K562 (cell line): ENCODE measurements around the gene TRIM34. TPM values are rescaled to one million over a fixed set of nuclear protein-coding genes. Genes with fewer than 3 reads are reported as not detected.

Source experiments
- ASH1L ChIP-seq: fragments of 450-650 bp; IDR thresholded peaks from 2 replicates; pipeline ENCODE4 v1.6.1; 2018; ENCODE audit warnings: borderline replicate concordance, mild to moderate bottlenecking, low read depth; ENCODE audit not compliant: partially characterized antibody
- CBX1 ChIP-seq: sonication (generic); IDR thresholded peaks from 2 replicates; pipeline ENCODE4 v1.6.1; 2016; ENCODE audit warnings: antibody characterized with exemption, low read depth, mild to moderate bottlenecking
- CREM ChIP-seq: IDR thresholded peaks from 2 replicates; pipeline ENCODE4 v1.6.1; 2014; ENCODE audit warnings: antibody characterized with exemption, low read depth
- FOXJ3 ChIP-seq: sonication (generic); formaldehyde crosslinking; IDR thresholded peaks from 2 replicates; pipeline ENCODE4 v1.4.0; 2020; ENCODE audit warnings: mild to moderate bottlenecking, missing genetic modification reagents
- GTF3C2 ChIP-seq: IDR thresholded peaks from 3 replicates; pipeline ENCODE4 v1.6.1; 2011; ENCODE audit warnings: borderline replicate concordance, mild to moderate bottlenecking, moderate library complexity; ENCODE audit not compliant: insufficient read length; ENCODE audit errors: extremely low read depth
- HCFC1 ChIP-seq: IDR thresholded peaks from 2 replicates; pipeline ENCODE4 v1.6.1; 2012; ENCODE audit warnings: low read depth, low read length, improper control_type of control experiment
- KAT2B ChIP-seq: IDR thresholded peaks from one replicate; pipeline ENCODE4 v1.6.1; 2012; ENCODE audit warnings: low read depth, mild to moderate bottlenecking, control low read depth, inconsistent platforms, low read length, moderate library complexity
- MBD1 ChIP-seq: fragments of 250-450 bp; sonication (Bioruptor Pico); IDR thresholded peaks from 2 replicates; pipeline ENCODE4 v1.8.0; 2022; ENCODE audit warnings: inconsistent platforms
- NFRKB ChIP-seq: fragments of 450-650 bp; IDR thresholded peaks from 2 replicates; pipeline ENCODE4 v1.6.1; 2016; ENCODE audit warnings: low read depth
- PBX2 ChIP-seq, 2 experiments: IDR thresholded peaks in 1 of 2; conservative IDR thresholded peaks in 1 of 2; 2 replicates each; pipeline ENCODE4 v1.6.1; 2016; ENCODE audit warnings: low read depth in 2 of 2, mild to moderate bottlenecking in 1 of 2, missing compliant biosample characterization in 1 of 2, missing genetic modification characterization in 1 of 2, moderate library complexity in 1 of 2
- POU5F1 ChIP-seq: fragments of 150-350 bp; IDR thresholded peaks from 2 replicates; pipeline ENCODE4 v1.6.1; 2014; ENCODE audit warnings: borderline replicate concordance, low read length, low read depth, mild to moderate bottlenecking; ENCODE audit not compliant: partially characterized antibody
- RBM39 ChIP-seq: fragments of 200-400 bp; formaldehyde crosslinking; optimal IDR thresholded peaks from 2 replicates; pipeline ENCODE3; 2018; ENCODE audit warnings: low read depth, low read length
- SMARCE1 ChIP-seq: fragments of 450-650 bp; IDR thresholded peaks from 2 replicates; pipeline ENCODE4 v1.7.1; 2016; ENCODE audit warnings: mild to moderate bottlenecking
- SMC3 ChIP-seq: conservative IDR thresholded peaks from 2 replicates; pipeline ENCODE4 v1.6.1; 2011; ENCODE audit warnings: low read depth, low read length, improper control_type of control experiment; ENCODE audit not compliant: insufficient read depth
- TEAD1 ChIP-seq, 2 experiments: fragments of 450-650 bp in 1 of 2; sonication (generic) in 1 of 2; formaldehyde crosslinking; IDR thresholded peaks; 2 replicates each; pipeline versions ENCODE4 v1.4.0 to v1.8.0; 2020 to 2022; ENCODE audit warnings: mild to moderate bottlenecking in 2 of 2, missing genetic modification reagents in 1 of 2
- TGIF2 ChIP-seq: sonication (generic); formaldehyde crosslinking; IDR thresholded peaks from 2 replicates; pipeline ENCODE4 v1.8.1; 2022; ENCODE audit warnings: mild to moderate bottlenecking, missing genetic modification reagents, moderate library complexity
- ZNF354B ChIP-seq: fragments of 250-450 bp; sonication (Bioruptor Pico); IDR thresholded peaks from 2 replicates; pipeline ENCODE4 v1.4.0; 2020
- ZNF699 ChIP-seq: fragments of 250-450 bp; sonication (Bioruptor Pico); IDR thresholded peaks from 2 replicates; pipeline ENCODE4 v1.8.0; 2021; ENCODE audit warnings: mild to moderate bottlenecking, moderate library complexity; ENCODE audit not compliant: insufficient replicate concordance
- polyA plus RNA-seq, 8 experiments: library from polyadenylated mRNA; depleted of rRNA in 4 of 8; stranded (reverse) in 5 of 8; unstranded in 3 of 8; fragments of >200 nt; fragmentation: Nextera tagmentation in 2 of 8; fragmentation: Illumina TruSeq in 1 of 8; extraction: Ambion mirVana in 2 of 8; extraction: Trizol in 1 of 8; gene quantifications; 2 replicates each; pipeline versions ENCODE4 v1.2.1 to v1.2.3, GENCODE V29; 2011 to 2014; ENCODE audit warnings: inconsistent platforms in 1 of 8, missing spikeins in 1 of 8
- total RNA-seq, 7 experiments: library from RNA; depleted of rRNA in 6 of 7; stranded (reverse); fragments of >200 nt in 6 of 7; fragmentation: Illumina TruSeq in 2 of 7; extraction: Trizol in 2 of 7; gene quantifications; 2 replicates each; pipeline versions ENCODE4 v1.2.1 to v1.2.3, GENCODE V29; 2011 to 2021; ENCODE audit warnings: low replicate concordance in 1 of 7
- TF ChIP-seq, protein P1 (sequence below): fragments of 250-450 bp; sonication (Bioruptor Pico); IDR thresholded peaks from 2 replicates; pipeline ENCODE4 v1.8.0; 2021; ENCODE audit warnings: moderate library complexity, mild to moderate bottlenecking, inconsistent platforms

The TRIM34 gene
- total and polyA plus RNA-seq, 9 of the 15 experiments (the other 6 are each of a cell fraction or from before 2014, with no cell fraction given) = 0.31 to 2.9 (median 1.3) TPM

- TF ChIP-seq SMC3 (peak; percentile 51; the same call in 1 of the 2 replicates), MBD1 (CRISPR knock-in tag) (no peak), ZNF699 (CRISPR knock-in tag) (no peak), TGIF2 (CRISPR knock-in tag) (no peak), CREM (peak; percentile 84), HCFC1 (no peak), PBX2 (CRISPR knock-in tag; IDR thresholded peaks at IDR 0.05; ENCODE audit: low read depth) (no peak), PBX2 (tag; conservative IDR thresholded peaks at IDR 0.05; ENCODE audit: low read depth) (no peak), ZNF354B (CRISPR knock-in tag) (no peak), RBM39 (no peak), CBX1 (peak; percentile 81; the same call in 1 of the 2 replicates), TEAD1 (CRISPR knock-in tag; IDR thresholded peaks at IDR 0.05) (peak in 1 of 2 experiments; percentile 70; a peak in 1 of 4 replicates), SMARCE1 (peak; percentile 86; the same call in 1 of the 2 replicates), ASH1L (no peak), NFRKB (no peak), KAT2B (no peak), FOXJ3 (CRISPR knock-in tag) (no peak), POU5F1 (no peak), GTF3C2 (no peak)
- TF ChIP-seq, protein P1, sequence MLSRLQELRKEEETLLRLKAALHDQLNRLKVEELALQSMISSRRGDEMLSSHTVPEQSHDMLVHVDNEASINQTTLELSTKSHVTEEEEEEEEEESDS (CRISPR knock-in tag) = no peak
Observed at GRCh38 chr11:5684646-5685362, 60.0 kb downstream of the TRIM34 start, which contains the start of gene TRIM5 (continued).
